HCT116 (cell line): ENCODE results near the gene CD300LD. TPM values are rescaled to one million over a fixed set of nuclear protein-coding genes. Genes with fewer than 3 reads are reported as not detected.

Experiments used
- ATAC-seq: fragments of 200-7000 bp; cut with Tn5 transposase; 2 replicates; pipeline ENCODE4 v1.9.1; 2020; ENCODE audit warnings: mild to moderate bottlenecking, moderate library complexity
- BruUV-seq: library from RNA; stranded (reverse); fragments of 400-500 nt; replicated peaks from 2 replicates; lab custom pipeline; 2021; lab: Mats Ljungman, UMichigan
- CTCF ChIA-PET: fragments of 300-600 bp; sonication (Branson Sonifier 250); formaldehyde crosslinking; loops from one replicate; lab custom pipeline; 2021; ENCODE audit warnings: antibody characterized with exemption; lab: Charles Lee
- POLR2A ChIA-PET: fragments of 300-600, 350-600 bp; sonication (Branson Sonifier 250); formaldehyde crosslinking; loops from one replicate; lab custom pipeline; 2021; ENCODE audit warnings: antibody characterized with exemption; lab: Charles Lee
- RAD21 ChIA-PET, 2 experiments: fragments of 300-600 bp; sonication (Branson Sonifier 250); formaldehyde crosslinking; loops; one replicate each; lab custom pipeline; 2023; ENCODE audit warnings: low total read pairs in 2 of 2; ENCODE audit not compliant: uncharacterized antibody in 2 of 2, unreplicated experiment in 2 of 2, low non-redundant PET in 1 of 2; lab: Charles Lee
- DNase-seq: peaks from one replicate; pipeline ENCODE4 v3.0.0-alpha.2; 2010; ENCODE audit warnings: low read depth, low spot score
- H2AFZ ChIP-seq: fragments of 200-600 bp; shearing (Covaris generic), sonication (generic); 2 replicates; pipeline ENCODE4 v1.6.1; 2017; ENCODE audit warnings: low read depth, mixed run types, mixed read lengths, antibody characterized with exemption, low read length; ENCODE audit not compliant: poor library complexity, severe bottlenecking
- H3K27ac ChIP-seq: 2 replicates; pipeline ENCODE4 v1.5.1; 2012; ENCODE audit warnings: low read depth, low read length
- H3K27me3 ChIP-seq: fragments of 200-600 bp; sonication (generic); 2 replicates; pipeline ENCODE4 v1.6.1; 2016; ENCODE audit warnings: mixed run types, low read length, mixed read lengths; ENCODE audit not compliant: insufficient read depth
- H3K36me3 ChIP-seq, 2 experiments: fragments of 200-500 bp in 1 of 2; fragments of 200-600 bp in 1 of 2; sonication (Bioruptor generic) in 1 of 2; sonication (generic) in 1 of 2; 2 replicates each; pipeline versions ENCODE4 v1.5.1 to v1.6.1; 2014 to 2016; ENCODE audit warnings: low read length in 2 of 2, inconsistent platforms in 1 of 2, mixed read lengths in 1 of 2, mixed run types in 1 of 2; ENCODE audit not compliant: insufficient read depth in 2 of 2, control insufficient read depth in 1 of 2
- H3K4me1 ChIP-seq, 2 experiments: fragments of 200-600 bp in 1 of 2; sonication (generic) in 1 of 2; 2 replicates each; pipeline versions ENCODE4 v1.5.1 to v1.6.1; 2012 to 2017; ENCODE audit warnings: low read length in 2 of 2, inconsistent platforms in 1 of 2, mild to moderate bottlenecking in 1 of 2, mixed read lengths in 1 of 2, mixed run types in 1 of 2, moderate library complexity in 1 of 2; ENCODE audit not compliant: insufficient read depth in 2 of 2, control insufficient read depth in 1 of 2
- H3K4me2 ChIP-seq: fragments of 200-600 bp; sonication (generic); 2 replicates; pipeline ENCODE4 v1.6.1; 2017; ENCODE audit warnings: mixed run types, low read length, mixed read lengths
- H3K4me3 ChIP-seq, 2 experiments: fragments of 200-600 bp in 1 of 2; sonication (generic) in 1 of 2; replicated peaks in 1 of 2; 2 replicates each; pipeline ENCODE4 v1.5.1; 2011 to 2016; ENCODE audit warnings: low read length in 2 of 2, control low read depth in 1 of 2, low read depth in 1 of 2, mild to moderate bottlenecking in 1 of 2, mixed read lengths in 1 of 2, mixed run types in 1 of 2
- H3K79me2 ChIP-seq: fragments of 200-600 bp; sonication (generic); 2 replicates; pipeline ENCODE4 v1.6.1; 2017; ENCODE audit warnings: mild to moderate bottlenecking, mixed run types, low read length, moderate library complexity, mixed read lengths; ENCODE audit not compliant: insufficient read depth
- H3K9ac ChIP-seq: fragments of 200-600 bp; sonication (generic); 2 replicates; pipeline ENCODE4 v1.6.1; 2016; ENCODE audit warnings: low read length, mixed read lengths
- H3K9me2 ChIP-seq: fragments of 200-600 bp; sonication (generic), shearing (Covaris generic); 2 replicates; pipeline ENCODE4 v1.6.1; 2017; ENCODE audit warnings: mixed run types, mild to moderate bottlenecking, moderate library complexity; ENCODE audit not compliant: insufficient read depth
- H3K9me3 ChIP-seq, 2 experiments: fragments of 200-500 bp in 1 of 2; fragments of 200-600 bp in 1 of 2; sonication (Bioruptor generic) in 1 of 2; sonication (generic) in 1 of 2; 2 replicates each; pipeline ENCODE4 v1.6.1; 2014 to 2017; ENCODE audit warnings: low read length in 2 of 2, mixed read lengths in 2 of 2, inconsistent platforms in 1 of 2, low read depth in 1 of 2, mild to moderate bottlenecking in 1 of 2, mixed run types in 1 of 2, moderate library complexity in 1 of 2; ENCODE audit not compliant: control insufficient read depth in 1 of 2, insufficient read depth in 1 of 2
- H4K20me1 ChIP-seq: fragments of 200-600 bp; sonication (generic), shearing (Covaris generic); 2 replicates; pipeline ENCODE4 v1.6.1; 2017; ENCODE audit warnings: mixed run types, mild to moderate bottlenecking, moderate library complexity; ENCODE audit not compliant: insufficient read depth
- ATF3 ChIP-seq: IDR thresholded peaks from 2 replicates; pipeline ENCODE4 v1.6.1; 2012
- CBX3 ChIP-seq: IDR thresholded peaks from 2 replicates; pipeline ENCODE4 v1.6.1; 2012; ENCODE audit warnings: low read depth
- CEBPB ChIP-seq: IDR thresholded peaks from 2 replicates; pipeline ENCODE4 v1.6.1; 2012; ENCODE audit warnings: low read depth
- CTCF ChIP-seq, 3 experiments: fragments of 200-600 bp in 1 of 3; sonication (generic) in 1 of 3; IDR thresholded peaks in 2 of 3; conservative IDR thresholded peaks in 1 of 3; 2 replicates each; pipeline ENCODE4 v1.5.1; 2012 to 2017; ENCODE audit warnings: low read depth in 2 of 3, low read length in 2 of 3, antibody characterized with exemption in 1 of 3, borderline replicate concordance in 1 of 3, control low read depth in 1 of 3, mild to moderate bottlenecking in 1 of 3, mixed read lengths in 1 of 3, mixed run types in 1 of 3, moderate library complexity in 1 of 3; ENCODE audit not compliant: insufficient read depth in 1 of 3
- EGR1 ChIP-seq: IDR thresholded peaks from 2 replicates; pipeline ENCODE4 v1.6.1; 2012; ENCODE audit warnings: low read depth
- EZH2 ChIP-seq: fragments of 200-600 bp; sonication (generic); IDR thresholded peaks from 2 replicates; pipeline ENCODE4 v1.6.1; 2017; ENCODE audit warnings: antibody characterized with exemption, mixed run types
- EZH2phosphoT487 ChIP-seq: fragments of 200-600 bp; IDR thresholded peaks from 2 replicates; pipeline ENCODE4 v1.6.1; 2018; ENCODE audit warnings: antibody characterized with exemption, borderline replicate concordance
- JUND ChIP-seq: IDR thresholded peaks from 2 replicates; pipeline ENCODE4 v1.6.1; 2012
- MAX ChIP-seq: IDR thresholded peaks from 2 replicates; pipeline ENCODE4 v1.6.1; 2012
- POLR2A ChIP-seq: IDR thresholded peaks from 2 replicates; pipeline ENCODE4 v1.7.0; 2011; ENCODE audit warnings: borderline replicate concordance; ENCODE audit not compliant: insufficient read depth, insufficient read length; ENCODE audit errors: extremely low read depth
- POLR2AphosphoS5 ChIP-seq: IDR thresholded peaks from 2 replicates; pipeline ENCODE4 v1.6.1; 2011; ENCODE audit warnings: mild to moderate bottlenecking, low read depth, low read length, moderate library complexity
- SP1 ChIP-seq: IDR thresholded peaks from 2 replicates; pipeline ENCODE4 v1.6.1; 2012; ENCODE audit warnings: low read depth
- YY1 ChIP-seq: IDR thresholded peaks from 2 replicates; pipeline ENCODE4 v1.6.1; 2011; ENCODE audit warnings: low read length, low read depth, moderate library complexity, mild to moderate bottlenecking; ENCODE audit not compliant: insufficient replicate concordance; ENCODE audit errors: extremely low read depth
- ZBTB33 ChIP-seq: IDR thresholded peaks from 2 replicates; pipeline ENCODE4 v1.6.1; 2011; ENCODE audit warnings: mild to moderate bottlenecking, low read length, moderate library complexity; ENCODE audit not compliant: insufficient replicate concordance; ENCODE audit errors: extremely low read depth
- ZNF274 ChIP-seq: fragments of 200-500 bp; sonication (Bioruptor generic); IDR thresholded peaks from 2 replicates; pipeline ENCODE4 v1.6.1; 2014; ENCODE audit warnings: mild to moderate bottlenecking, low read depth, low read length, inconsistent platforms
- intact Hi-C: fragments of 100-400 bp; cut with micrococcal nuclease; formaldehyde crosslinking; loops from 2 replicates; pipeline ENCODE4 v1.10.0; 2022
- total RNA-seq: library from RNA; stranded (reverse); gene quantifications from one replicate; pipeline ENCODE4 v1.2.1, GENCODE V29; 2021; ENCODE audit not compliant: unreplicated experiment

Gene CD300LD
- total RNA-seq, 1 experiment from 2014 or later: not detected

GRCh38 chr17:74573169-74573568, 18.9 kb downstream of the CD300LD start:
- Histone ChIP-seq H3K9ac (no peak overlapping the region), H3K27me3 (peaks cover 25% of the 10 kb centered on the region), H4K20me1 (no peaks in the 10 kb centered on the region), H2AFZ (no peak overlapping the region), H3K9me3 (no peaks in the 10 kb centered on the region), H3K4me1 (peaks cover 14 to 21% of the 10 kb centered on the region in 2 experiments), H3K4me2 (no peak overlapping the region), H3K27ac (no peak overlapping the region), H3K9me2 (no peaks in the 10 kb centered on the region), H3K79me2 (no peaks in the 10 kb centered on the region), H3K4me3 (no peak overlapping the region), H3K36me3 (no peaks in the 10 kb centered on the region)
- ChIA-PET RAD21 (no interaction called here), POLR2A (no interaction called here), CTCF (interaction anchor here (0.8 to 2.2 kb wide), 4 partner anchors 9 to 19 kb away, joined by 3 to 6 read pairs (median 4); partner anchors contain the start of gene CD300LD)
- TF ChIP-seq MAX: peak; percentile 54; the same call in 1 of the 2 replicates
- TF ChIP-seq CTCF (IDR thresholded peaks at IDR 0.05 in 2 of 3, conservative IDR thresholded peaks at IDR 0.05 in 1 of 3; ENCODE audit: borderline replicate concordance in 1 of 3, insufficient read depth in 1 of 3, low read depth in 2 of 3, low read length in 2 of 3): peak in 2 of 3 experiments; percentile 58 to 65; a peak in 4 of 6 replicates
- no peak for TF ChIP-seq EGR1
- BruUV-seq: no TSS peak
- ATAC-seq: peak; percentile 55
- intact Hi-C loops: no loop called here
- DNase-seq: peak; percentile 18

GRCh38 chr17:74571621-74572270, 20.3 kb downstream of the CD300LD start:
- ChIA-PET RAD21 (no interaction called here), CTCF (interaction anchor here (0.8 to 2.2 kb wide), 2 partner anchors 10 to 86 kb away, joined by 3 to 5 read pairs; no protein-coding TSS in a partner anchor), POLR2A (no interaction called here)
- H3K4me1 ChIP-seq: peaks cover 14 to 21% of the 10 kb centered on the region in 2 experiments
- H3K4me3 ChIP-seq: no peak overlapping the region
- no TSS peak for BruUV-seq
- intact Hi-C loops: no loop called here
- no peak for TF ChIP-seq MAX
- TF ChIP-seq SP1: no peak
- TF ChIP-seq ZNF274: no peak
- TF ChIP-seq ATF3: no peak
- no peak for TF ChIP-seq ZBTB33
- TF ChIP-seq CBX3: no peak
- no peak for TF ChIP-seq CEBPB
- TF ChIP-seq YY1: no peak
- TF ChIP-seq EZH2: no peak
- no peak for TF ChIP-seq POLR2A
- TF ChIP-seq JUND: no peak
- TF ChIP-seq EGR1: no peak
- no peak for TF ChIP-seq POLR2AphosphoS5
- no peak for TF ChIP-seq EZH2phosphoT487
- no peak overlapping the region for H3K4me2 ChIP-seq
- H3K9ac ChIP-seq: no peak overlapping the region
- no peak overlapping the region for H2AFZ ChIP-seq
- no peaks in the 10 kb centered on the region for H3K9me3 ChIP-seq
- no peak overlapping the region for H3K27ac ChIP-seq
- no peaks in the 10 kb centered on the region for H3K36me3 ChIP-seq
- H3K9me2 ChIP-seq: no peaks in the 10 kb centered on the region
- peaks cover 24% of the 10 kb centered on the region for H3K27me3 ChIP-seq
- H3K79me2 ChIP-seq: no peaks in the 10 kb centered on the region
- H4K20me1 ChIP-seq: no peaks in the 10 kb centered on the region
- DNase-seq (no peak), ATAC-seq (no peak)
